GM21381 (cell line): ENCODE measurements around the gene CHD6.

ENCODE experiments used
- ATAC-seq: cut with Tn5 transposase; IDR thresholded peaks from one replicate; pipeline ENCODE4 v1.9.1; 2021; ENCODE audit warnings: mild to moderate bottlenecking, moderate library complexity; ENCODE audit not compliant: unreplicated experiment

The CHD6 gene

DNA sequence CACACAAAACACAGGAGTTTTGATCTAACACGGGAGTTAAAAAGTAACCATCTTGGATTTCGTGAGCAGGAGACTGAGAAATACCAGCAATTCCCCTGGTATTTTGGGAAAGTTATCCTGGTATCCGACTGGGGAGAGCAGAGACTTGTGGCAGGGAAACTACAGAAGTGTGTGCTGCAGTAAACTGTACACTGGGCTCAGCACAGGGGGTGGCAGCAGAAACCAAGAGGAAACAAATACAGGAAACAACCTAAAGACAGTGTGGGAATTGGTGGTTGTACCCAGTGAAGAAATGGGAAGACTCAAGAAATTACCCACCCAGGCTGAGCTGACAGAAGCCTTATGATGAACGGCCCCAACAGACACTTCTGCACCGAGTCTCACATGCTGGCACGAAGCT is 109.8 kb downstream of the CHD6 start:
- no peak for ATAC-seq

GRCh38 chr20:41507851-41508250 is 110.3 kb downstream of the CHD6 start:
- no peak for ATAC-seq

DNA sequence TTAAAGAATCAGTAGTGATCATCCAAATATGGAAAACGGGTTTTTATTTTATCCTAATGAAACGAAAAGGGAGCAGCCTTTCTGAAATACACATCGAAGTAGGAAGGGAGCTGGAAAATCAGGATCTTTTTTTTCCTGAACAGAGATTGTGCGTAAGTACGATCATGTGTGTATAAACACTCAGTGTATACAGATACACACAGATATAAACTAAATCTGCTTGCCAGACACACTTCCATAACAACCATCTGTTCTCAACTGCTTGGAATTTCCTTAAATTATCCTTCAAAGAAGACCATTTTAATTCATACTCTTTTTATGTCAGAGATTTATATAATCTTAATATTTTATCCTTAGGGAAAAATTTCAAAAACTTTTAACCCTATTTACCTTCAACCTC is 110.7 kb downstream of the CHD6 start:
- no peak for ATAC-seq

DNA sequence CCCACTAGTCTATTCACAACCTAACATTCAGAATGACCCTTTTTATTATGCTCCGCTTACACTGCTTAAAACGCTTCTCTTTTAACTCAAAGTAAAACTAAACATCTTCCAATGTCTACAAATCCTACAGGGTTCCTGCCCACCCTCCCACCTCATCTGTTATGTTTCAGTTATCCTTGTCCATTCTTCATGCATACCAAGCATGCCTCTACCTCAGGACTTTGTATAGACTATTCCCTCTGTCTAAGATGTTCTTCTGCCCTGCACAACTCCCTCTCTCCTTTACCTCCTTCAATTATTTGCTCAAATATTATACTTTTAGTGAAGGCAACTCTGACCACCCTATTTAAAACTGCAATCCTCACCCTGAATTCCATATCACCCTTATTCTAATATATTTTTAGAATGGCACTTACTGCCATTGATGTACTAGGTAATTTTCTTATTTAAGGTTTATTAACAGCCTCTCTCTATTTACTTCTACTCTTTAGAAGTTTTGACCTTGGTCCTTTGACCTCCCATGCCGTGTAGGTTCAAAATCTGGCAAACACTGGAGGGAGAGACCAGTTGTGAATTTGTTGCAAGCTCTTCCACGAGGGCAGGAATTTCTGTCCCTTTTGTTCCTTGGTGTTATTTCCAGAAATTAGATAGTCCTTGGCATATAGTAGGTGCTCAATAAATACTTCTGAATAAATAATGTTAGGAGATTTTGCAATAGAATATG is 111.8 kb downstream of the CHD6 start:
- no peak for ATAC-seq

GRCh38 chr20:41505184-41505583 is 113.0 kb downstream of the CHD6 start:
- no peak for ATAC-seq

GRCh38 chr20:41501376-41501775 is 116.8 kb downstream of the CHD6 start:
- no peak for ATAC-seq

DNA sequence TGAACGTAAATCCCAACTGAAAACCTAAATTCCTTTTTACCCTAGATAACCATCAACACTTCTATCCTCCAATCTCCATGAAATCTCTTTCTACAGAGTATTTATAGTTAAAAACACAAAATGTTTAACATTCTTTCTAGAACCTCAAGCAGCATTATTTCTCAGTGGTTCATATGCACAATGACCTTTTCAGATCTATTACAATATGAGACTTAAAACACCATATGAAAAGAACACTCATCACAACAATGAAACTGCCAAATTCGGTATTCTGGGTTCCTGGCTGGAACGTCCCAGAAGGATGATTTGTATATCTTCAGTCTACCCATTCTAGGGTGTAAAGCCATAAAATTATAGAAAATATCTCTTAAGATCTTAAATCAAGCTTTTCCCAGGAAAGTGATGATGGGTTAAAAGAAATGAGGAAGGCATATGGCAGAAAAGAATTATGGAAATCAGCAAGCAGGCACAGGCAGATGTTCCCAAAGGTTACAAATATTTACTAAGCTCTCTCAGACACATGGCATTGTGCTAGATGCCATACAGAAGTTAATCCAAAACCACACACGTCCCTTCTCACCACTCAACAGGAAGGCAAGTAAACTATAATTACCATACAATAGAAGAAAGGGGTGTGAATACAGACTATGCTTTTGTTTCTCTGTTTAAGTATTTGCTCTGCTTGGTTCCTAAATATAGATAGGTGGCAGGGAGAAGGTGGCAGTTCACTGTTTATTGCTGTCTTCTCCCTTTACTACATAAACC is 118.0 kb downstream of the CHD6 start:
- ATAC-seq = no peak

DNA sequence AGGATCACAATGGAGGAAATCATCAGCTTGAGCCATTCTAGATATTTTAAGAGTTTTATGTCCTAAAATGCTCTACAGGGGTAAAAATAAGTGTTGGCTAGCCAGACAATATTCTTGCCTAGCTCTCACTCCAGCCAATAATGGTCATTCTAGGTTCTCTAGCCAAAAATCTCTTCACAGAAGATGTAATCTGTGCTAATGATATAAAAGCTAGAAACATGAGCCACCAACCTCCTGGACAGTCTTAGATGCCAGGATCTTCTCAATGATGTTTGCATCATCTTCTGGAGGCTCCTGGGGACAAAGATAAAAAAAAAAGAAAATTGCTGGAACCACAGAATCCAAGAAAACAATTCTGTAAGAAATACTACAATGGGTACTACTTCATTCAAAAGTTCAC is 119.1 kb downstream of the CHD6 start:
- no peak for ATAC-seq

DNA sequence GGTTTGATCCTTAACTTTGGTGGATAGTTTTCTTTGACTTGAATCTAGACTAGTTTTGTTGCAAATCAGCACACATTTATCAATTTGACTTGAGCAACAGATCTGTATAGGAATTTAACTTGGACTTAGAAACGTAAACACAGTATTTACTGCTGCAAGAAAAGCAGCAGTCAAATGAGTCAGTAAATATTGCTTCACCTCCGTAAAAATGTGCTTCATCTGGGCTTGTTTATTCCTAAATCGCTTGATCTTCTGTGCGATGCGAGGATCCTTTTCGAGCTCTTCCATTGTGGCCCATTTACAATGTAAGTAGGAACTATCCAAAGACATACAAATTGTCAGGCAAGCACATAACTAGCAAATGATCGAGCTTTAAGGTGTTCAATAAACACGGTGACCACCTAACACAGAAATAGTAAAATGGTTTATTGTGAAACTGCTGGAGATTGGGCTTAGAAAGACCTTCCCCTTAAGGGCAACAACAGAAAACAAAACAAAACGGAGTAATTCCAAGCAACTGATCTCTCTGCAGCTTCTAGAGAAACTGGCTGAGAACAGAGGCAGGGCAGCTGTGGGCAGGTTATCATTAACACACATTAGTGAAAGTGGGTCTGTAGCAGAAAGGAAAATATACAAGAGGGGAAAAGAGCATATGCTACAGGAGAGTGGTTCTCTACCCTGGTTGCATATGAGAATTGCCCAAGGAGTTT is 120.8 kb downstream of the CHD6 start:
- ATAC-seq = no peak

GRCh38 chr20:41494451-41494850 is 123.7 kb downstream of the CHD6 start:
- no peak for ATAC-seq

DNA sequence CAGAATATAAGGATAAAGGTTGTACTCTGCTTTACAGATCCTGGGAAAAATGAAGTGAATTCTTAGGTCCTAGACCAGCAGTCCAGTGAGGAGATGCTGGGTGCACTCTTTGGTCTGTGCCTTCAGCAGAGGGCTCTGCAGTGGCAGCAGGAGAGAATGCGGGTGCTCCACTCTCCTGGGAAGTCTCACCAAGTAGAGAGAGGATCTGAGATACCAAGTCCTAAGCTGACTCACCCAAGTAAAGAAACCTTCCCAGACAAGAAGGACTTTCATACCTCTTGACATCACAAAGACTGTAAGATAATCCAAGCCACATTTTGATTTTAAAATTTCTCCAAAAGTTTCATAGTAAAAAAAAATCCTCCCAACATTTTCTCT is 134.6 kb downstream of the CHD6 start:
- ATAC-seq = no peak

DNA sequence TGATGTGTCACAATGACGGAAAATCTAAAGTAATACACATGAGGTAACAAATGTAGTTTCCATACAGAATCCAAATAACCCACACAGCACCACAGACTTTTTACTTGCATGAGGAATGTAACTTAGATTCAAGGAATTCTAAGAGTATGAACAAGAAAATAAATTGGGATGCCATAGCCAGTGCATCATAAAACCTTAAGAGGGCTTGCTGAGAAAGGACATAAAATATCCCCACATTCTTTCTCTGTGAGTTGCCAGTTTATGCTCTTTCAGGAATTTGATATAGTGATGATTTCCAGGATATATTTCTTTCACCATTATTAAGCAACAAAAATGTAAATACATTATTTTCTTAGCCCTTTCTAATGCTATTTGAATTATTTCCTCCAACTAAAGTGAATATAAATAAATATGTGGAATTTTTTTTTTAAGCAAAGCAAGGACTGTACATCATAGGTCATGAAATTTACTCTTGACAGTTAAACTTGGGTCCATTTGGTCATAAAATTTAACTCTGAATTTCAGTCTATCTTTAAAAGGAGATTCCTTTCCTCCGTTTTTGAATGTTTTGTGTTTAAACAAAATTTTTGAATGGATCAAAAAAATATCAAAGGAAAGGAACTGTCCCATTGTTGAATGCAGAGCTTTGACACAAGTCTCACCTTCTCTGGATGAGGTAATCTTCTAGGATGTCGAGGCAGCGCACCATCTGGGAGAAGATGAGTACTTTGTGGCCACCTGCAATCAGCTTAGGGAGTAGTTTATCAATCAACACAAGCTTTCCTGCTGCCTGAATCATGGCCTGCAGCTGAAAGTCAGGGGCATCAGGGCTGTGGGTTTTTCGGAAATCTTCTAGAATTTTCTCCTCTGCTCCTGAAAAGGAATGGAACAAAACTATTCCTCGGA is 135.3 kb downstream of the CHD6 start:
- ATAC-seq = no peak

DNA sequence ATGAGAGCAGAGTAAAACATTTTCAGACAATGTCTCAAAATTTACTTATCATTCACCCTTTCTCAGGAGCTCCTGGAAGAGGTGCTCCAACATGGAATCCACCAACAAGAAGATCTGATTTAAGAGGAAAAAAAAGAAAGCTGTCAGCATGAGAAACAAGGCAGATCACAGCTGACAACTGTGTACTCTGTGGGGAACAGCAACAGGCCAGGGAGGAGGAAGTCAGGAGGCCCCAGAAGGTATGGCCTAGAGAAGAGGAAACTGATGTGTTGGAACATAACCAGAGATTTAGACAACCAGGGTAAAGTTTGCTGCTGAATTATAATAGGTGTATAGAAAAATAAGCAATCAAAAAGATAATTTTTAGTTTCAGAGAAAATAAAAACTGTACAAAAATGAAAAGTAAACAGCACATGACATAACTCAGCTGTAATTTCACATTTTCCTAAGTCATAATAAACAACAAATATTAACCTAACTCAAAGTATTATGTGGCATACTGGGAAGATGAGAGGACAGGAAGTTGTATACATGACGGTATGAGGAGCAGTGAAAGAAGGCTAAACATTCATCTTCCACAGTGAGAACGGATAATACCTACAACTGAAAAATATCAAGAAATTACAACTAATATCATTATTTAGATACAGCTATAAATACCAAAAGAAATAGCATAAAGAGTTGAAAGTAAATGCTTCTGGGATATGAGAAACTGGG is 138.0 kb downstream of the CHD6 start:
- no peak for ATAC-seq

GRCh38 chr20:41479113-41479512 is 139.1 kb downstream of the CHD6 start:
- no peak for ATAC-seq

DNA sequence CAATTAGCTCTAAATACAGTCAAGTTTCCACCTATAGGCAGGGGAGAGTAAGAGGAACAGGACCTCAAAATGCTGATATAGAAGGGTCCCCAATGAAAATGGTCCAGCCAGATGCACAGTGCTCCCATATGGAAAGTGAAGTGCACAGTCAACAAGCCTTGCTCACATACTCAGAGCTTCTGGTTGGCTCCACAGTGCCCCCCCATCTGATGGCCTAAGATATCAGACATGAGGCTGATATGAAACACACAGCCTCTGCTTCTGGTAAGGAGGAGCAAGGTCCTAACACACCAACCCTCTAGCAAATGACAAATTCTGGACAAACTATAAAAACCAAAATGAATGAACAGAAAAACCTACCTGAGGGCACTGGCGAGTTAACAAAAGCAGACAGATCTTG is 140.2 kb downstream of the CHD6 start:
- ATAC-seq = no peak

DNA sequence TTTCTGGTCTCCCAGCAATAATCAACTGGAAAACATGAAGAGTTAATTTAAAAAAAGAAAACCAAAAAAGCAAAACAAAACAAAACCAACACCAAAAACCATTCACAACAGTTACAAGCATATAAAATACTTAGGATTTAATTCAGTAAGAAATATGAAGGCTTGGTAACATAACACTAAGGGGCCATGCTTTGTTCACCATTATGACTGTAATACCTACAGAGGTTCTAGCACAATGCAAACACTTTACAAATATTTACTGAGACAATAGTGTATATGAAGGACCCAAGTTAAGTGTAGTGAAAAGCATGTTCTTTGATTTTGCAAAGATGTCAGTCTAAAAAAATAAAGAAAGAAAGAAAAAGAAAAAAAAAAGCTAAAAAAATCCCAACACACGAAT is 141.7 kb downstream of the CHD6 start:
- ATAC-seq = no peak

- ATAC-seq = no peak
Measured at GRCh38 chr20:41476013-41476441, 142.2 kb downstream of the CHD6 start.

DNA sequence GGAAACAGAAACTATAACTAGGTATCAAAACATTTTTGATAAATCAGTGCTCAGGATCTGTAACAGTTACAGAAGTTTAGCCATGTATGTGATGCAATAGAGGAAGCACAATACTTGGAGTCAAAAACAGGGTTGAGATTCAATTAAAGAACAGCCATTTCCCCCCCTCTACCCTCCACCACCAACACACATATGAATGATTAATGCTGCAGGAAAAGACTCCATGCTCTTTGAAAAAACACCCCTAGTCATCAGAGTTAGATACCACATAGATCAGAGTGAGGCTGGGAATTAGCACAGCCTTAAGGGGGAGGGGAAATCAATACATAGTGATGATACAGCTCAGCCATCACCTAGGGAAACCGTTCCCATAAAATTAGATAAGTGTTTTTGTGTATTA is 142.7 kb downstream of the CHD6 start:
- no peak for ATAC-seq

- no peak for ATAC-seq
Measured at GRCh38 chr20:41470362-41471095, 147.6 kb downstream of the CHD6 start.

DNA sequence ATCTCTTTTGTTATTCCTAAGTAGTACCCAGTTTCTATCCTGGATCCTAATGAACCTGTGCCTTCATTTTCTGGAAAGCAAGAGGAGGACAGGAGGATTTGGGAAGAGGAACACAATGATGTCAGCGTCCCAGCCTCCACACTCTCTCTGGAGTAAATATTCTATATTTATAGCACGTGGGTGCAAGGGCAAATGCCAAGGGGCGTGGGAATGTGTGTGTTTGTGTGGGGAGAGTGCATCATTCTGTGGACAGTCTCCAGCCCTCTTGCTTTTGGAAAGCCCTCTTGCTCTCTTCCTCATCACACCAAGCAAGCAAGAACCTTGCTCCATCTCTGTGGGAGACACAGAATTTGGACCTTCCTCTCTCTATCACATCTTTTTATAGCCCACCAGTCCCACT is 148.3 kb downstream of the CHD6 start:
- ATAC-seq = no peak
